Measurements from ENCODE around the gene ASB2.

ASB2 gene

DNA sequence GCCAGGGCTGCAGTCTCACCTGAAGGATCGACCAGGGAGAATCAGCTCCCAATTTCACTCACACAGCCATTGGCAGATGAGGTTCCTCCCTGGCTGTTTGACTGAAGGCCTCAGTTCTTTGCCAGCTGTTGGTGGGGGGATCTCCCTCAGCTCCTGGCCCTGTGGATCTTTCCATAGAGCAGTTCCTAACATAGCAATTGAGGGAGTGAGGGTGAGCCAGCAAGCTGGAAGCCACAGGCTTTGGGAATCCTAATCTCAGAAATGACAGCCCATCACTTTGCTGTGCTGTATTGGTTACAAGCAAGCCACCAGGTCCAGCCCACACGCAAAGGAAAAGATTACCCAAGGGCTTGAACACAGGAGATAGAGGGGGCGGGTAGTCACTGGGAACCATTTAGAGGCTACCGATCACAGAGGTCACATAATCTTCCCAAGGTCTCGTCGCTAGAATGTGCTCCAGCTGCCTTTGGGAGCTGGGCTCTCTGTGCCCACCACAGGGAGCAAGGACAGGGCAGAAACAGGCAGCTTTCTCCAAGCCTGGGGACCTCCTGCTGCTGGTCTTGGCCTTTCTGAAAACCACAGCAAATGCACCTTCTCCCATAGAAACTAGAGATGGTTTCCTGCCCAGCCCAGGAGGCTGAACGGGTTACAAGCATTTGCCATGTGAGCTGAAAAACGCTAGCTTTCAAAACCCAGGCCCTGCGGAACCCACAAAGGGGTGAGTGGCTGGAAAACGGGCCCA, 45.2 kb upstream of the ASB2 start:
- TF ChIP-seq REST (IDR thresholded peaks at IDR 0.05; ENCODE audit: insufficient read depth in 1 of 2, low read depth in 2 of 2, low read length in 2 of 2) (no peak), SIN3A (IDR thresholded peaks at IDR 0.05; ENCODE audit: borderline replicate concordance, insufficient read depth, low read length) (no peak), POLR2AphosphoS5 (IDR thresholded peaks at IDR 0.05; ENCODE audit: low read depth, low read length) (no peak), TAF1 (IDR thresholded peaks at IDR 0.05; ENCODE audit: borderline replicate concordance, insufficient read depth, low read length) (no peak), FOXP2 (optimal IDR thresholded peaks at IDR 0.05; ENCODE audit: borderline replicate concordance, extremely low read depth, extremely low read length, insufficient read depth) (no peak)

- TF ChIP-seq FOXP2 (optimal IDR thresholded peaks at IDR 0.05; ENCODE audit: borderline replicate concordance, extremely low read depth, extremely low read length, insufficient read depth): no peak
Measured at GRCh38 chr14:94021001-94021400, 44.6 kb upstream of the ASB2 start.

DNA sequence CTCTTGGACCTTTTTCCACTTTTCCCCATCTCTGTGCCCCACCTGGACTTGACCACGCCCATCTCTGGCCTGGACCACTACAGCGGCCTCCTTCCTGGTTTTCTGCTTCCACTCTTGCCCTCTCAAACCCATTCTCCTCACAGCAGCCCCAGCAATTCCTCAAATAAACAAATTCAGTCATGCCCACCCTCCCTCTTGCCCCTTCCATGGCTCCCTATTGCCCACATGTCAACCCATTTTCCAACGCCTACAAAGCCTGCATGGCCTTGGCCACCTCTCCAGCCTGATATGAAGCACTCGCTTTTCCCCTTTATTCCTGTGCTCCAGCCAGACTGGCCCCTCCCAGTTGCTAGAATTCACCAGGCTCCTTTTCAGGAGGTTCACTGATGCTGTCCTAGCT, 43.9 kb upstream of the ASB2 start:
- TF ChIP-seq POLR2AphosphoS5 (IDR thresholded peaks at IDR 0.05; ENCODE audit: low read depth, low read length) (no peak), SIN3A (IDR thresholded peaks at IDR 0.05; ENCODE audit: borderline replicate concordance, insufficient read depth, low read length) (no peak), FOXP2 (optimal IDR thresholded peaks at IDR 0.05; ENCODE audit: borderline replicate concordance, extremely low read depth, extremely low read length, insufficient read depth) (no peak), REST (IDR thresholded peaks at IDR 0.05; ENCODE audit: insufficient read depth in 1 of 2, low read depth in 2 of 2, low read length in 2 of 2) (no peak), TAF1 (IDR thresholded peaks at IDR 0.05; ENCODE audit: borderline replicate concordance, insufficient read depth, low read length) (no peak)

DNA sequence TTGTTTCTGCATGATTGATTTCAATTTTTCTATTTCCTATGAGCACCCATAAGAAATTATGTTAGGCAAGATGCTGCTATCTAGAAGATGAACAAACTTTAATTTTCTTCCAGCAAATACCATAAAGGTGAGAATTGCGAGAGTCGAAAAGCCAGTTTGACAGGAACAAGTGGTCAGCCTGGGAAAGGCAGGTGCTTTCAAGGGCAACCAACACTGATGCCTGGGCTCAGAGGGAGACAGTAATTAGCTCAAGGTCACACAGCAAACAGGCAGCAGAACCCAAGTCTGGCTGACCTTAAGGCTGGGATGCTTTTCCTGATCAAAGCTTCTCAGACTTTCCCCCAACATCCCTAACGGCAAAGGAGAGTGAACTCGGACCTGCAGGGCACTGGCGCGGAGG, 43.0 kb upstream of the ASB2 start:
- TF ChIP-seq TAF1 (IDR thresholded peaks at IDR 0.05; ENCODE audit: borderline replicate concordance, insufficient read depth, low read length) (no peak), FOXP2 (optimal IDR thresholded peaks at IDR 0.05; ENCODE audit: borderline replicate concordance, extremely low read depth, extremely low read length, insufficient read depth) (no peak)

- TF ChIP-seq POLR2AphosphoS5 (IDR thresholded peaks at IDR 0.05; ENCODE audit: low read depth, low read length) (no peak), FOXP2 (optimal IDR thresholded peaks at IDR 0.05; ENCODE audit: borderline replicate concordance, extremely low read depth, extremely low read length, insufficient read depth) (no peak), TAF1 (IDR thresholded peaks at IDR 0.05; ENCODE audit: borderline replicate concordance, insufficient read depth, low read length) (no peak), REST (IDR thresholded peaks at IDR 0.05; ENCODE audit: insufficient read depth in 1 of 2, low read depth in 2 of 2, low read length in 2 of 2) (no peak), SIN3A (IDR thresholded peaks at IDR 0.05; ENCODE audit: borderline replicate concordance, insufficient read depth, low read length) (no peak)
Measured at GRCh38 chr14:94018308-94018707, 41.9 kb upstream of the ASB2 start.

DNA sequence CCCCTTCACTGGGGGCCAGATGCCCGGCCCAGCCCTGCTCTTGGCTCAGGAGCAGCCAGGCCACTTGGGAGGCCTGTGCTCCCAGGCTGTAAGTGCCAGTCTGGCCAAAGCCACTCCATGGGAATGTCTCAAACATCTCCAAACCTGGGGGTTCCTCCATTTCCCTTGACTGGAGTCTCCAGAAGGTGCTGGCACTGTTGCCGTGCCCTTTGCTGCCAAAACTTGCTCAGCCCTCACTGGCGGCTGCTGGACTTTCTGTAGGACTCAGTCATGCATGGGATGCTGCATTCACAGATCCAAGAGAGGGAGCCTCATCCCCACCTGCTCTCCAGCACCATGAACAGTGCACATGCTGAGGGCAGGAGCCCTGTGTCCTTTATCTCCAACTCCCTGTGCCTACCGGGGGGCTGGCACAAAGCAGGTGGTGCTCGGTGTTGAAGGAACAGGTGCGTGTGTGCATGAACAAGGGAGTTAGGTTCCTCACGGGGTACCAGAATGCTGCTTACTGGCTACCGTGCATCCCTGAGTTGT, 40.1 kb upstream of the ASB2 start:
- TF ChIP-seq SIN3A (IDR thresholded peaks at IDR 0.05; ENCODE audit: borderline replicate concordance, insufficient read depth, low read length) (no peak), FOXP2 (optimal IDR thresholded peaks at IDR 0.05; ENCODE audit: borderline replicate concordance, extremely low read depth, extremely low read length, insufficient read depth) (no peak)

All from PFSK-1 (cell line).